IPS-20b (cell line): Measurements from ENCODE around the gene NPIPB2.
"Not testable (repeated sequence)": the region's sequence is repeated elsewhere in the genome, so short reads cannot be mapped to it uniquely, and the experiment has no call there.

Experiments
- H3K27ac ChIP-seq: one replicate; pipeline ENCODE4 v1.5.1; 2013; ENCODE audit warnings: low read length
- H3K27me3 ChIP-seq: 2 replicates; pipeline ENCODE4 v1.6.1; 2013; ENCODE audit warnings: mild to moderate bottlenecking, low read length, inconsistent platforms; ENCODE audit not compliant: insufficient read depth
- H3K36me3 ChIP-seq: 2 replicates; pipeline ENCODE4 v1.6.1; 2013; ENCODE audit warnings: low read depth, mild to moderate bottlenecking, inconsistent platforms, low read length, moderate library complexity; ENCODE audit not compliant: insufficient read depth
- H3K4me1 ChIP-seq: 2 replicates; pipeline ENCODE4 v1.6.1; 2013; ENCODE audit warnings: mild to moderate bottlenecking, control low read depth, inconsistent platforms, low read length, moderate library complexity; ENCODE audit not compliant: insufficient read depth
- H3K4me3 ChIP-seq: 2 replicates; pipeline ENCODE4 v1.5.1; 2013; ENCODE audit warnings: mild to moderate bottlenecking, low read length, inconsistent platforms
- H3K9ac ChIP-seq: 2 replicates; pipeline ENCODE4 v1.6.1; 2013; ENCODE audit warnings: low read depth, mild to moderate bottlenecking, inconsistent platforms, low read length, moderate library complexity
- H3K9me3 ChIP-seq: 2 replicates; pipeline ENCODE4 v1.6.1; 2013; ENCODE audit warnings: mild to moderate bottlenecking, low read depth, low read length, inconsistent platforms; ENCODE audit not compliant: insufficient read depth

NPIPB2 gene

DNA sequence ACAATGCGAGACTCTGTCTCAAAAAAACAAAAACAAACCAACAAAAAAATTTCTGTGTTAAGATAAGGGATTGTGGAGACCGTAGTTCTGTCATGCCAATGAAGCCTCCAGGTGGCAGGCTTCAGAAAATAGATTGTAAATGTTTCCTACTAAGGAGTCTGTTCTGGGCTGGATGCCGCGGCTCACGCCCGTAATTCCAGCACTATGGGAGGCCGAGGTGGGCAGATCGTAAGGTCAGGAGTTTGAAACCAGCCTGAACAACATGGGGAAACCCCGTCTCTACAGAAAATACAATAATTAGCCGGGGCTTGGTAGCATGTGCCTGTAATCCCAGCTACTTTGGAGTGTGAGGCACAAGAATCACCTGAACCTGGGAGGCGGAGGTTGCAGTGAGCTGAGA is 30.3 kb upstream of the NPIPB2 start:
- Histone ChIP-seq H3K36me3 (no peaks in the 10 kb centered on the region), H3K27me3 (no peaks in the 10 kb centered on the region), H3K9ac (no peak overlapping the region), H3K27ac (no peak overlapping the region), H3K9me3 (no peaks in the 10 kb centered on the region), H3K4me3 (no peak overlapping the region), H3K4me1 (no peaks in the 10 kb centered on the region)

DNA sequence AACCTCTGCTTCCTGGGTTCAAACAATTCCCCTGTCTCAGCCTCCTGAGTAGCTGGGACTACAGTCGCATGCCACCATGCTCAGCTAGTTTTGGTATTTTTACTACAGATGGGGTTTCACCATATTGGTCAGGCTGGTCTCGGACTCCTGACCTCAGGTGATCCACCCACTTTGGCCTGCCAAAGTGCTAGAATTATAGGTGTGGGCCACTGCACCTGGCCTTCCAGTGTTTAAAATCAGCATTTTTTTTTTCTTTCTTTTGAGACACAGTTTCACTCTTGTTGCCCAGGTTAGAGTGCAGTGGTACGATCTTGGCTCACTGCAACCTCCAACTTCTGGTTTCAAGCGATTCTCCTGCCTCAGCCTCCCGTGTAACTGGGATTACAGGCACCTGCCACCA is 28.4 kb upstream of the NPIPB2 start:
- H3K36me3 ChIP-seq, H3K27ac ChIP-seq, H3K9me3 ChIP-seq, H3K9ac ChIP-seq, H3K27me3 ChIP-seq, H3K4me1 ChIP-seq, H3K4me3 ChIP-seq: not testable (repeated sequence)

DNA sequence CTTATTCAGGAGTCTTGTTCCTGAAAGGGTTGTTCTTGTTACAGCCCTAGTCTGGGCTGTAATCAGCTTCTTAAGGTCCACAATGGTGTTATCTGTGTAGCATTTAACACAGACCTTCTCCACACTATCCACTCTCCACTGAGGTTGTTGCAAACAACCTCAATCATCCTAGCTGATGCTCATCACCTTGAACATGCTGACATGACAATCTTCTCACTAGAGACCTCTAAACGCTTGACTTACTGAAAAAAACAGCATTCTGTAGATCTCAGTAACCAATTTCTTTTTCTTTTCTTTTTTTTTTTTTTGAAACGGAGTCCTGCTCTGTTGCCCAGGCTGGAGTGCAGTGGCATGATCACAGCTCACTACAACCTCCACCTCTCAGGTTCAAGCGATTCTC is 26.7 kb upstream of the NPIPB2 start:
- Histone ChIP-seq H3K27me3 (no peaks in the 10 kb centered on the region), H3K27ac (no peak overlapping the region), H3K9me3 (no peaks in the 10 kb centered on the region), H3K4me3 (no peak overlapping the region), H3K36me3 (no peaks in the 10 kb centered on the region), H3K4me1 (no peaks in the 10 kb centered on the region), H3K9ac (no peak overlapping the region)

DNA sequence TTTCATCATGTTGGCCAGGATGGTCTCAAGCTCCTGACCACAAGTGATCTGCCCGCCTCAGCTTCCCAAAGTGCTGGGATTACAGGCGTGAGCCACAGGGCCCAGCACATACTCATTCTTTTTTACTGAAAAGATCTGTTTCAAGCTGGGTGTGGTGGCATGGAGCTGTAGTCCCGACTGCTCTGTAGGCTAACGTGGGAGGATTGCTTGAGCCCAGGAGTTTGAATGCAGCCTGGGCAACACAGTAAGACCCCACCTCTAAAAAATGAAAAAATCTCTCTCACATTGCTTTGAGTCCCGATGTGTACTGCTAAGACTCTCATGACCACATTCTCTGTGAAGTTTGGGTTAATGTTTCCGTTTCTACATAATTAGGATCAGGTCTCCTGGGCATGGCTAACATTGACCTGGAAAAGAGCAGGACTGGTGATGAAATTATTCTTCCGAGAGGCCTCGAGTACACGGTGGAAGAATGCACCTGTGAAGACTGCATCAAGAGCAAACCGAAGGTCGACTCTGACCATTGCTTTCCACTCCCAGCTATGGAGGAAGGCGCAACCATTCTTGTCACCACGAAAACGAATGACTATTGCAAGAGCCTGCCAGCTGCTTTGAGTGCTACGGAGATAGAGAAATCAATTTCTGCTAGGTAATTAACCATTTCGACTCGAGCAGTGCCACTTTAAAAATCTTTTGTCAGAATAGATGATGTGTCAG is 25.5 kb upstream of the NPIPB2 start:
- Histone ChIP-seq H3K9ac (no peak overlapping the region), H3K27me3 (no peaks in the 10 kb centered on the region), H3K36me3 (no peaks in the 10 kb centered on the region), H3K27ac (no peak overlapping the region), H3K4me3 (no peak overlapping the region), H3K4me1 (no peaks in the 10 kb centered on the region), H3K9me3 (no peaks in the 10 kb centered on the region)

DNA sequence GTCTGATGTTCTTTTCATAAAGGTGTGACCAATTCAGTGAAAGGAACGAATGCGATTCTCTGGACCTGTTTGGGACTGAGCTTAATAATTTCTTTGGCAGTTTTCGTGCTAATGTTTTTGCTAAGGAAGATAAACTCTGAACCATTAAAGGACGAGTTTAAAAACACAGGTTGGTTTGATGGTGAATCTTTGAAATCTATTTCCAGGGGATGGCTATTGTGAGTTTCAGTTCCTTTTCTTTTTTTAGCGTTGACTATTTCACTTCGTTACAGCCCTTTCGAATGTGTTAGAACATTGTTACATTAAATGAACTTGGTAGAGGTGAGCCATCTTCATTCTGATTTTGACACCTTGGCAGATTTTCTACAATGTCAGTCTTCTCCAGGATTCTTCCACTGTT is 24.3 kb upstream of the NPIPB2 start:
- no peak overlapping the region for H3K4me3 ChIP-seq

DNA sequence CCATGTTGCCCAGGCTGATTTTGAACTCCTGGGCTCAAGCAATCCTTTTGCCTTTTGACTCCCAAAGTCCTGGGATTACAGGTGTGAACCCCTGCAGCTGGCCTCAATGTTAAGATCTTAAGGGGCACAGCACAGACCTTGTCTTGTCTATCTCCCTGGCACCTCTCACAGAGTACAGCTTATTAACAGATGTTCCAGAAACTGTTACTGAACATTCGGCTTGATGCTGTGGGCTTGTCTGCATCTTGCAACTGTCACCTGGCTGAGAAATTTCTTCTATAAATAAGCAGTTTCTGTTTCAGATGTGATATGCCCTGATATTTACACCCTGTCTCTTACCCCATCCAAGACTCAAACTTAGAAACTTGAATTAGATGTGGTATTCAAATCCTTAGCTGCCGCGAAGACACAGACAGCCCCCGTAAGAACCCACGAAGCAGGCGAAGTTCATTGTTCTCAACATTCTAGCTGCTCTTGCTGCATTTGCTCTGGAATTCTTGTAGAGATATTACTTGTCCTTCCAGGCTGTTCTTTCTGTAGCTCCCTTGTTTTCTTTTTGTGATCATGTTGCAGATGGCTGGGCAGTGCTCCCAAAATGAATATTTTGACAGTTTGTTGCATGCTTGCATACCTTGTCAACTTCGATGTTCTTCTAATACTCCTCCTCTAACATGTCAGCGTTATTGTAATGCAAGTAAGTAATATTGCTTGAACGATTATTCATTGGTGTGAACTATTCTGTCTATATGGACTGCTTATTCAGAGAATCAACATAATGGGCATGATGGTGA is 23.1 kb upstream of the NPIPB2 start, which contains the start of gene TNFRSF17:
TSS of gene TNFRSF17 (plus strand) at position 450 of the 791 bp plus-strand sequence. CDS start at position 565, 115 bp downstream.
- no peaks in the 10 kb centered on the region for H3K27me3 ChIP-seq
- H3K27ac ChIP-seq, result no peak within 1 kb of the TSS
- H3K4me1 ChIP-seq, result no peaks in the 10 kb centered on the region
- H3K9me3 ChIP-seq, result no peaks in the 10 kb centered on the region
- no peak within 1 kb of the TSS for H3K9ac ChIP-seq
- no peak within 1 kb of the TSS for H3K4me3 ChIP-seq
- H3K36me3 ChIP-seq, result no peaks in the 10 kb centered on the region

More for the DNA sequence above, 24.3 kb upstream of the NPIPB2 start:
- no peaks in the 10 kb centered on the region for H3K27me3 ChIP-seq
- no peaks in the 10 kb centered on the region for H3K36me3 ChIP-seq
- H3K9me3 ChIP-seq, result no peaks in the 10 kb centered on the region
- H3K4me1 ChIP-seq, result no peaks in the 10 kb centered on the region
- no peak overlapping the region for H3K9ac ChIP-seq
- no peak overlapping the region for H3K27ac ChIP-seq

DNA sequence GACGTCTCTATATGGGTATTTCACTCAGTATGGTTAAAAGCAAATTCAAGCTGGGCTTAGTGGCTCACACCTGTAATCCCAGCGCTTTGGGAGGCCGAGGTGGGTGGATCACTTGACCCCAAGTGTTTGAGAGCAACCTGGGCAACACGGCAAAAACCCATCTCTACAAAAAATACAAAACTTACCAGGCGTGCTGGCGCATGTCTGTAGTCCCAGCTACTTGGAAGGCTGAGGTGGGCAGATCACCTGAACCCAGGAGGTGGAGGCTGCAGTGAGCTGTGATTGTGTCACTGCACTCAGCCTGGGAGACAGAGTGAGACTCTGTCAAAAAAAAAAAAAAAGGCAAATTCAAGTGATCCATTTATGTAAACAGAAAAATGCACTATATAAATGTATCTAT is 21.9 kb upstream of the NPIPB2 start:
- Histone ChIP-seq H3K27ac (no peak overlapping the region), H3K4me3 (no peak overlapping the region), H3K9ac (no peak overlapping the region), H3K4me1 (no peaks in the 10 kb centered on the region), H3K9me3 (no peaks in the 10 kb centered on the region), H3K36me3 (no peaks in the 10 kb centered on the region), H3K27me3 (no peaks in the 10 kb centered on the region)

DNA sequence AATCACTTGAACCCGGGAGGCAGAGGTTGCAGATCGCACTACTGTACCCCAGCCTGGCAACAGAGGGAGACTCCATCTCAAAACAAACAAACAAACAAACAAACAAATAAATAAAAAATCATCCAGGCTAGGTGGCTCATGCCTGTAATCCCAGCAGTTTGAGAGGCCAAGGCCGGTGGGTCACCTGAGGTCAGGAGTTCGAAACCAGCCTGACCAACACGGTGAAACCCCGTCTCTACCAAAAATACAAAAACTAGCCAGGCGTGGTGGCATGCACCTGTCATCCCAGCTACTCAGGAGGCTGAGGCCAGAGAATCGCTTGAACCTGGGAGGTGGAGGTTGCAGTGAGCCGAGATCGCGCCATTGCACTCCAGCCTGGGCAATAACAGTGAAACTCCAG is 21.1 kb upstream of the NPIPB2 start:
- H3K36me3 ChIP-seq, H3K4me1 ChIP-seq, H3K9me3 ChIP-seq, H3K9ac ChIP-seq, H3K27ac ChIP-seq, H3K27me3 ChIP-seq, H3K4me3 ChIP-seq: not testable (repeated sequence)

DNA sequence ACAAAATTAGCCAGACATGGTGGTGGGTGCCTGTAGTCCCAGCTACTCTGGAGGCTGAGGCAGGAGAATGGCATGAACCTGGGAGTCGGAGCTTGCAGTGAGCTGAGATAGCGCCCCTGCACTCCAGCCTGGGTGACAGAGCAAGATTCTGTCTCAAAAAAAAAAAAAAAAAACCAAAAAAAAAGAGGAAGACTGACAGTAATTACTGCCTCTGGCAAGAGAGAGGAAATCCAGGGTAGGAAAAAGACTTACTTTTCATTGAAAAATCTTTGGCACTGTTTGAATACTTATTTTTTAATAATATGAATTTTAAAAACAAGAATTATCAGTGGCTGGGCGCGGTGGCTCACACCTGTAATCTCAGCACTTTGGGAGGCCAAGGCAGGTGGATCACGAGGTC is 20.6 kb upstream of the NPIPB2 start:
- not testable (repeated sequence) for H3K9ac ChIP-seq, H3K27ac ChIP-seq, H3K4me3 ChIP-seq, H3K9me3 ChIP-seq, H3K36me3 ChIP-seq, H3K4me1 ChIP-seq, H3K27me3 ChIP-seq

DNA sequence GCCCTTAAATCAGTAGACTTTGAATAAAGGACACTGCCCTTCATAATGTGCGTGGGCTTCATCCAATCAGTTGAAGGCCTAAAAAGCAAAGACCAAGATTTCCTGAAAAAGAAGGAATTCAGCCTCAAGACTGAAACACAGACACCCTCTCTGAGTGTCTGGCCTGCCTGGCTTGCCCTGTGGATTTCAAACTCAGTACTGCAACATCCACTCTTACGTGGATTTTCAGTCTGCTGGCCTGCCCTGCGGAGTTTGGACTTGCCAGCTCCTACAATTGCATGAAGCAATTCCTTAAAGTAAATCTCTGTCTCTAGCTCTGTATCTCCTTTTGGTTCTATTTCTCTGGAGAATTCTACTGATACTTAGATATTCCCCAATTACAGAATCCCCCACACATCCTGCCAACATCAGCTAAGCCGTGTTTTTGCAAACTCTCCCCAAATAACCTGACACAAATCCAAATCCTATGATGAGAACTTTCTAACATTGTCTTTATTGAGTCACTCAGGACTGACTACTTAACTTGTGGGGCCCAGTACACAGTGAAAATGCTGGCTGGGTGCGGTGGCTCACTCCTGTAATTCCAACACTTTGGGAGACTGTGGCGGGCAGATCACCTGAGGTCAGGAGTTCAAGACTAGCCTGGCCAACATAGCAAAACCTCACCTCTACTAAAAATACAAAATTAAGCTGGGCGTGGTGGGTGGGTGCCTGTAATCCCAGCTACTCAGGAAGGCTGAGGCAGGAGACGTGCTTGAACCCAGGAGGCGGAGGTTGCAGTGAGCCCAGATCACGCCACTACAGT is 15.9 kb upstream of the NPIPB2 start:
- no peaks in the 10 kb centered on the region for H3K36me3 ChIP-seq
- H3K4me1 ChIP-seq, result no peaks in the 10 kb centered on the region
- H3K9me3 ChIP-seq, result no peaks in the 10 kb centered on the region
- no peak overlapping the region for H3K9ac ChIP-seq
- H3K27me3 ChIP-seq, result no peaks in the 10 kb centered on the region
- no peak overlapping the region for H3K27ac ChIP-seq
- no peak overlapping the region for H3K4me3 ChIP-seq

DNA sequence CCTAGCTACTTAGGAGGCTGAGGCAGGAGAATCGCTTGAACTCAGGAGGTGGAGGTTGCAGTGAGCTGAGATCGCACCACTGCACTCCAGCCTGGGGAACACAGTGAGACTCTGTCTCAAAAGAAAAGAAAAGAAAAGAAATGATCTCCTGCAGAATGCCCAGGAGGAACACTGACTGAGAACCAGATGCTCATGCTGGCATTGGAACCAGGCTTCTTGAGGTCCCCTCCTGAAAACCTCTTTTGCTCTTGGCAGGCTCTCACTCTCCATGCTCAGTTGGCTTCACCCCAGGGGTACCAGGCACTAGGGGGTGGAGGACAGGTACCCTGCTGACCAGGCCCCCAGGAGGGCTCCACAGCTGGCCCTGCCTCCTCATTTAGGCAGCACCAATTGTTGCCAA is 14.7 kb upstream of the NPIPB2 start:
- Histone ChIP-seq H3K4me3 (no peak overlapping the region), H3K27me3 (no peaks in the 10 kb centered on the region), H3K27ac (no peak overlapping the region), H3K36me3 (no peaks in the 10 kb centered on the region), H3K4me1 (no peaks in the 10 kb centered on the region), H3K9me3 (no peaks in the 10 kb centered on the region), H3K9ac (no peak overlapping the region)
